Activated CD4-positive, alpha-beta T cell treated with anti-CD3 and anti-CD28 coated beads, Interleukin-2, amount 50 U/mL, for 1 hour (primary cell): ENCODE measurements around the gene PAK1.
A peak's percentile ranks its signal among the peaks of the same experiment; 100 is the strongest.

Experiments used
- DNase-seq: peaks from one replicate; pipeline ENCODE4 v3.0.0-alpha.2; 2020

PAK1 gene

DNA sequence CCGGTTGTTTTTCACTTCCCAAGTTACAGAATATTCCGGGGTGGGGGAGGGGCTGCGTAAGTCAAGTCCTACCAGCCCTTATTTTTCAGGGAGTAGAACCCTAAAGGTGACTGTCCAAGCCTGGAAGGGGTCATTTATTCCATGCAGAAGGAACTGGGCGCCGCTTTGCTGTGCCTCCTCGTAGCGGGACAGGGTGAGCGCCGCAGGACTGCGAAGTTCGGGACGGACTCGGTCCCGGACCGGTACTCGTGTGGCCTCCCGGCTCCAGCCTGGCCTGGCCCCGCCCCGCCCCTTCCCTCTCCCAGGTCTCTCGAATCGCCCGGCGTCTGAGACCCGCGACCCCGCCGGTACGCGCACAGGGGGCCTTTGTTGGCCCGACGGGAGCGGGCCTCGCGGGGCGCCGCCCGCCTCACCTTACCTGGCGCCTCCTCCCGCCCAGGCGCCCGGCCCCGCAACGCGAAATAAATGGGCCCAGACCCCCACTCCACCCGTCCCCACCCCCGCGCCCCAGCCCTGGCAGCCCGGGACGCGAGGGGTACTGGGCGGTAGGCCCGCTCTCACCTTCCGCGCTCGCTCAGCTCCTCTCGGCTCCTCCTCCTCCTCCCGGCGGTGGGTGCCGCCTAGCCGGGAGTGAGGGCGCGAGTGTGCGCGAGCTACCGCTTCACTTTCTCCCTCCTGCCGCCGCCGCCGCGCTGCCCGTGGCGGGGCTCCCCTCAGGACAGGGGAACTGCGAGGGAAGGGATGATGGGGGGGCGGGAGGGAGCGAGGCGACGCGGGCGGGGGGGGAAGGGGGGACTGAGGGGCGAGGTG lies 698 bp downstream of the PAK1 start:
- DNase-seq: peak; percentile 49

DNA sequence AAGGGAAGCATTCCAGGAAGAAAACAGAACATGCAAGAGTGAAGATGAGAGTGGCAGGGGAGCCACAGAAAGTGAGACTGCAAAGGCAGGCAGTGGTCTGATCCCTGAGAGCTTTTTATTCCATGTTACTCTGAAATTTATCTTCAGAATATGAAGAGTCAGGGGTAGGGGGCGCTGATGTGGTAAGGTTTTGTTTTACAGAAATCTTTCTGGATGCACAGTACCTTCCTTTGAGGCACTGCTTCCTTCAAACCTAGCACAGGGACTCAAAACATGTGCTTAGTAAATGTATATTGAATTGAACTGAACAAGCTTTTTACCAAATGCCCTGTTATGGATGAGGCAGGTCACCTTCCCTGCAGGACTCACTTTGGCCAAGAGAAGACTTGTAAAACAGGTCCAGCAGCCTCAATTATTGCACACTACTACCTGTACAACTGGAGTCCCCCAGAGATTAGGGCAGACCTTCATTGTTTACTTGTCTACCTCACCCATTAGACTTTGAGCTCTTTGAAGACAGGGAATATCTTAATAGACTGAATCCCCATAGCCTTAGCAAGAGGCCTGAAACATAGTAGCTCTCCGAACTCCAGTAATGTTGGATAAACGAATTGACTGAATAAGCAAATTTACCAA lies 2.2 kb downstream of the PAK1 start:
- DNase-seq: peak; percentile 30

DNA sequence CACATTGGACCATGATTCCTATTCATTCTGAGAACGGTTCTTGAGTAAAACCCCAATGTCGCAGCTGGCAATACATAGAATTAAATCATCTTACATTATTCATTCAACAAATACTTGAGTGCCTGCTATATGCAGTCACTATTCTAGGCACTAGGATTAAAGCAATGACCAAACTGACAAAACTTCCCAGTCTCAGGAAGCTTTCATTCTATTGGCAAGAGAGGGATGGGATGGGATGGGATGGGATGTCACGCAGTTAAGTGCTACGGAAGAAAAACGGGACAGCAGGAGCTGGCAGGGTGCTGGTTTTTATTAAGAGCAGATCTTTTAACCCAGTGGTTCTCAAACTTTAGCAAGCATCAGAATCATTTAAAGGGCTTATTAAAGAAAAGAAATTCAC lies 2.9 kb downstream of the PAK1 start:
- no peak for DNase-seq

GRCh38 chr11:77470504-77470903 lies 3.4 kb downstream of the PAK1 start:
- no peak for DNase-seq

DNA sequence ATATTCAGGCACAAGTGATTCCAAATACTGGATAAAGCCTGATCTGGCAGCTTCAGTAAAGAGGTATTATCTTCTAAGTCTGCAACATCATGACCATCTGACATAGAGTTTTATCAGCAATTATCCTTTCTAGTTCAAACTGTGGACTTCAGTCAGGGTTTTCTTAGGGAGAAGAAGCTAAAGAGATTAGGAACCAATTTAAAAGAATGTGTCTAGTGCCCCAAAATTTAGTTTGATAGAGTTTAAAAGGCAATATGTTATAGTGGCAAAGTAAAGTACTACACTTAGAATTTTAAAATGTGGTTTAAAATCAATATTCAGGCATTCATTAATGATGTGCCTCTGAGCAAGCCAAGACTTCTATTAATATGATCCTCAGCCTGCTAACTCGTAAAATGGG lies 5.4 kb downstream of the PAK1 start:
- DNase-seq: no peak

DNA sequence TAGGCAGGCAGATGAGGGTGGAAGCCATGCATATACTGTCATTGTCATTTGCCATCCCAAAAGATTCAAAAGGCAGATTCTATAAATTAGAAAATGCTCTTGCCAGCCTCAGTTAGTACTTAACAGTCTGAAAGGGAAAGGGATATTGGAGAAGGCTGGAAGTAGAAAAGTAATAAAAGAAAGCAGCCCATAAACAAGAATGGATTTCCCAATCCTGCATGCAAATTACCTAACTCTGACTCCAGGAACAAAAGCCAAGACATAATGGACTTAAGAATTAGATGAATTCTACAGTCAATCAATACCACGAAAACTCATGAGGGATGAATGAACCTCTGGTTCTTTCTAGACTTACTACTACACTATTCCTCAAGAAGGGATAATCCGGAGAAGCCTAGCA lies 5.9 kb downstream of the PAK1 start:
- DNase-seq: no peak

DNA sequence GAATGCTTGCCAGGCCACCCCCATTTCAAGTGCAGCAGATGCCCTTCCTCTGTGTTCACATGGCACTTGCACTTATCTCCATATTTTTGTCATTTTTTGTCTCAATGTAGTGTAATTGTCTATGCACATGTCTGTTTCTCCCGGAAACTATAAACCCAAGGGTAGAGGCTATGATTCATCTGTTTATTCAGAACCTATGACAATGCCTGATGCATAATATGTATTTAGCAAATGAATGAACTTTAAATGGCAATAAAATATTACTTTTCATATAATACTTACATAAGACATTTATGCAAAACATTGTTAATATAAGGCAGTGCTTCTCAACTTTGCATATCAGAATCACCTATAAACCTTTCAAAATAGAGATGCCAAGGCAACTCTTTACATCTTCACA lies 6.7 kb downstream of the PAK1 start:
- no peak for DNase-seq

GRCh38 chr11:77457340-77457739 lies 16.6 kb downstream of the PAK1 start:
- no peak for DNase-seq

- DNase-seq: no peak
Measured at GRCh38 chr11:77455740-77456139, 18.2 kb downstream of the PAK1 start.

DNA sequence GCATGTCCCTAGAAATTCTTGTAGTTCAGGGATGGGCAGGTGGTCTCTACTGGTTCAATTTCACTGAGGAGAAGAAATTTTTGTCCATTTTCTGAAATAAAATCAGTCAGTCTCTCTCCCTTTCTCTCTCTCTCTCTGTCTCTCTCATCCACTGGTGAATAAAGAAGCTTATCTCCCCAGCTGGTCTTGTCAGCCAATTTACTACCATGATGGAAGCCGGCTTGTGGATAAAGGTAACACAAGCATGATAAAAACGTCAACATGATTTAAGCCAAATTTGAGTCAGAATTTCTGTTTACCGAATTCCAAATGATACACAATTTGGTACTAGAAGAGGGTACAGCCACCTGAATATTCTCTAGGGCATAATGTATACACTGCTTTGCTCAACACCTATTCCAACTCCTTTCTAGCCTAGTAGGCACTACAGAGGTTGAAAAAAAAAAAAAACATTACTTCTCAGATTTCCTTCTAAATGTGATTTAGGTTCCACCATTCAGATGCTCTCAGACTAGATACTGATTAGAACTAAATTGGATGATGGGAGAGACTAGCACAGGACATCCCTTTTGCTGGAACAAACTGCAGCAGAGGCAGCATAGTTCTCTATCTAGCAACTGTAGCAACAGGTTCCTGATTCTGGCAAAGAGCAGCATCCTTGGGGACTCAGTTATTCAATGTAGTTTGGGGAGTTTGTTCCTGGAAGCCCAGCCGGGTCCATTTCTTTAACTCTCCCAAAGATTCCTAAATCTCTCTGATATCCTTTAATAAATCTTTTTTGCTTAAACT lies 18.8 kb downstream of the PAK1 start:
- no peak for DNase-seq

- no peak for DNase-seq
Measured at GRCh38 chr11:77450227-77450626, 23.7 kb downstream of the PAK1 start.

GRCh38 chr11:77449784-77450183 lies 24.1 kb downstream of the PAK1 start:
- no peak for DNase-seq

- no peak for DNase-seq
Measured at GRCh38 chr11:77449060-77449521, 24.8 kb downstream of the PAK1 start.

- no peak for DNase-seq
Measured at GRCh38 chr11:77448269-77448668, 25.6 kb downstream of the PAK1 start.

- no peak for DNase-seq
Measured at GRCh38 chr11:77446911-77447629, 26.8 kb downstream of the PAK1 start.

DNA sequence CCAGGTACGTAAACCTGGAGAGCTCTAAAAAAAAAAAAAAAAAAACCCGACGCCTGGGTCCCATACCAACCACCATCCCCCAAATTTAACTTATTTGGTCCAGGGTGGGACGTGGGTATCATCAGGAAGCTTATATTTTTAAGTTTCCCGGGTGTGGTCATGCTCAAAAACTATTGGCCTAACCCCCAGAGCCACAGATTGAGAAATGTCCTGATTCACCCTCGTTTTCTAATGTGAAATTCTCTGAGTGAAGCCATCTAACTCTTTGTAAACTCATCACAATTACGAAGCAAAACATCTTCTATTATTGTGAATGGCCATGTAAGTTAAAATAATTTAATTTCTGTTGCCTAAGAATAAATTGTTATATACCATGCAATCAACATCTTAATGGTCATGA lies 29.6 kb downstream of the PAK1 start:
- no peak for DNase-seq

DNA sequence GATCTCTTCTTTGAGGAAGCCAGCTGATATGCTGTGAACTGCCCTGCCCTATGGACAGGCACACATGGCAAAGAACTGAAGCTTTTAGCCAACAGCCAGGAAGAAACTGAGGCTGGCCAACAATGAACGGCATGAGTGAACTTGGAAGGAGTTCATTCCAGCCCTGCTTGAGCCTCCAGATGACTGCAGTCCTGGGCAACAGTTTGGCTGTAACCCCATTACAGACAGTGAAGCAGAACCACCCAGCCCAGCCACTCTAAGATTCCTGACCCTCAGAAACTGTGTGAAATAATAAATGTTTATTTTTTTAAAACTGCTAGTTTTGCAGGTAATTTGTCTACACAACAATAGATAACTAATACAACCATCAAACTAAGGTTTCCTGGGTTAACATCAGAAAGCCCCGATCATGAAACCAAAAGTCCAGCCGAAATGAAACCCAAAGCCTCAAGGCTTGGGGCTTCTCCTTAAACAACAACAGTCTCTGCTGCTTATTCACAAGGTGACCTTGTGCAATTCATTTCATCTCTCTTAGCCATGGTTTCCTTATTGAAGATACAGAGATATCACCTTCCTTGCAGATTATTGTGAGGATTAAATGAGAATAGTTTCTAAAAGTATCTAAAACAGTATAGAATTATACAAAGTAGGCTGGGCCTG lies 31.4 kb downstream of the PAK1 start:
- no peak for DNase-seq

DNA sequence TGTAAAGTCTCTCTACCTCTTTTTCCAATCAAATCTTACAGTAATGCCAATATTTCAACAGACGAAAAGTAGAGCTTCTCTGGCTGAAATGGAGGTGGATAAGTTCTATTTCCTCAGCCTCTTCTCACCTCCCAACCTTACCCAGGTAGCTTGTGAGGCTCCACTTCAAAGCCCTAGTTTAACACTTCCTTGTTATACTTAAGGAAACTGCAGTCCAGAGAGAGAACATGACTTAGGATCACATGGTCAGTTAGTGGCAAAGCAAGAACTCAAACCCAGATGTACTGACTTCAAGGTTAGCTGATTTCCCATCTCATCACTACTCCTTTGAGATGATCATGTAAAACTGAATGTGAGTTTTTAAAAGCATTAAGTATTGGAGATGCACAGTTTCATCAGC lies 32.5 kb downstream of the PAK1 start:
- DNase-seq: no peak

DNA sequence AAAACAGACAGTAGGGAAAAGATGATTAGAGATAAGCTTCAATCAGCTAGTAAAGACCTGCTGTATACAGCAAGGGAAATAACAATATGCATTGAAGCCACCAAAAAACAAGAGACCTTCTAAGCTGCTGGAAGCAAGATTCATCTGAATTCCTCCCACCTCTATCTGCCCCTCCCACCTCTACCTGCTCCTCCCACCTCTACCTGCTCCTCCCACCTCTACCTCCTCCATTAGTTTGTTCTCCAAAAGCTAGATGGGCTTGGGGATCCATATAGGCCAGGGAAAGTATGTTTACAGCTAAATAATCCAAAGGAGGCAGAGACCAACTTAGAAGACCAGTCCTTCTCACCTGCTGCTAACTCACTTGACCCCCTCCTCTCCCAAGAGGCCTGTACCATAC lies 33.2 kb downstream of the PAK1 start:
- DNase-seq: no peak

DNA sequence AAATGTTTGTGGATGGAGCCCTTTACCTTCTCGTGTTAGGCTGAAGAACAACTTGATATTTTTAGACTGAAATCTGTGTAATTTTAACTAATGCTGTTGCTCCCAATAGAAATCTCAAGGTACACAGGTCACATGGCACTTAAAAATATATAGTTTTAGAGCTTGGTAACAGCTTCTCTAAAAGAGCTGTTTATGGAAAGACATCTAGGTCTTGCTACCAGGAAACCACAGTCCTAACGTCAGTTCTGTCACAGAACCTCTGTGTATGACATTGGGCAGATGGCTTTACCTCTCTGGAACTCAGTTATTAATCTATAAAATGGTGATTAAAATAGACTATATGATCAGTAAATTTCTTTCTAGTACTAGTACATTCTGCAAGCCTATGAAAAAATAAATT lies 35.4 kb downstream of the PAK1 start:
- DNase-seq: no peak

- DNase-seq: no peak
Measured at GRCh38 chr11:77436969-77437368, 36.9 kb downstream of the PAK1 start.

DNA sequence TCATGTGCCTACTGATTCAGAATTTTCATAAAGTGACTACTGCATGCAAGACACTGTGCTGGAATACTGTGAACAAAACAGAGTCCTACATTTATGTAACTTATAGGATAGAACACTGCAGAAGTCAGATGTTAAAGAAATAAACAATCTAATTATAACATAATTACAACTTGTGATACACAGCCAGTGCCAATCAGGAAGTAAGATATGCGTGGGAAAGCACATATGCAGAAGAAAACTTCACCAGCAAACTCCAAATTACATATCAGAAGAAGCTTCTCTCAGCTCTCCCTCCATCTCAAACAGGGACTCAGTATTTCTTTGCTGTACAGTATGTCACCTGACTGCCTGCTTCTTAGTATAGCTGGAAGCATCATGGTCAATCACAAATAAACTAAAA lies 37.4 kb downstream of the PAK1 start:
- no peak for DNase-seq

GRCh38 chr11:77435972-77436371 lies 37.9 kb downstream of the PAK1 start:
- no peak for DNase-seq
